KOPT-K1 (cell line): Measurements from ENCODE around the gene SURF1.
"Not testable (repeated sequence)": the region's sequence is repeated elsewhere in the genome, so short reads cannot be mapped to it uniquely, and the experiment has no call there.

Source experiments
- H3K27ac ChIP-seq: fragments of 200-600 bp; sonication (generic); 2 replicates; pipeline ENCODE4 v1.5.1; 2016; ENCODE audit warnings: antibody characterized with exemption, mild to moderate bottlenecking, low read depth, low read length; ENCODE audit not compliant: poor library complexity, severe bottlenecking
- H3K36me3 ChIP-seq: fragments of 200-600 bp; sonication (generic); 2 replicates; pipeline ENCODE4 v1.5.1; 2017; ENCODE audit warnings: antibody characterized with exemption, mild to moderate bottlenecking, low read length, moderate library complexity; ENCODE audit not compliant: insufficient read depth
- H3K9me3 ChIP-seq: fragments of 200-600 bp; sonication (generic); 2 replicates; pipeline ENCODE4 v1.5.1; 2017; ENCODE audit warnings: antibody characterized with exemption, low read length, mild to moderate bottlenecking; ENCODE audit not compliant: insufficient read depth, poor library complexity, severe bottlenecking

SURF1 gene

GRCh38 chr9:133390713-133391112, 34.4 kb upstream of the SURF1 start:
- no peaks in the 10 kb centered on the region for H3K36me3 ChIP-seq
- no peak overlapping the region for H3K27ac ChIP-seq
- no peaks in the 10 kb centered on the region for H3K9me3 ChIP-seq

GRCh38 chr9:133389562-133389961, 33.3 kb upstream of the SURF1 start:
- Histone ChIP-seq H3K36me3 (no peaks in the 10 kb centered on the region), H3K27ac (no peak overlapping the region), H3K9me3 (no peaks in the 10 kb centered on the region)

GRCh38 chr9:133389025-133389557, 32.8 kb upstream of the SURF1 start:
- Histone ChIP-seq H3K9me3 (no peaks in the 10 kb centered on the region), H3K27ac (no peak overlapping the region)

GRCh38 chr9:133387680-133388079, 31.4 kb upstream of the SURF1 start:
- no peaks in the 10 kb centered on the region for H3K9me3 ChIP-seq
- no peak overlapping the region for H3K27ac ChIP-seq
- no peaks in the 10 kb centered on the region for H3K36me3 ChIP-seq

More at GRCh38 chr9:133389025-133389557, 32.8 kb upstream of the SURF1 start:
- no peaks in the 10 kb centered on the region for H3K36me3 ChIP-seq

GRCh38 chr9:133386338-133386737, 30.1 kb upstream of the SURF1 start:
- H3K27ac ChIP-seq, result no peak overlapping the region
- H3K36me3 ChIP-seq, result no peaks in the 10 kb centered on the region
- no peaks in the 10 kb centered on the region for H3K9me3 ChIP-seq

GRCh38 chr9:133385452-133385851, 29.2 kb upstream of the SURF1 start:
- Histone ChIP-seq H3K9me3 (no peaks in the 10 kb centered on the region), H3K27ac (no peak overlapping the region), H3K36me3 (no peaks in the 10 kb centered on the region)

- no peaks in the 10 kb centered on the region for H3K9me3 ChIP-seq
Measured at GRCh38 chr9:133384736-133385321, 28.5 kb upstream of the SURF1 start.

GRCh38 chr9:133383438-133383837, 27.2 kb upstream of the SURF1 start:
- Histone ChIP-seq H3K27ac (no peak overlapping the region), H3K9me3 (no peaks in the 10 kb centered on the region), H3K36me3 (no peaks in the 10 kb centered on the region)

More at GRCh38 chr9:133384736-133385321, 28.5 kb upstream of the SURF1 start:
- H3K36me3 ChIP-seq, result no peaks in the 10 kb centered on the region
- no peak overlapping the region for H3K27ac ChIP-seq

GRCh38 chr9:133382507-133383141, 26.3 kb upstream of the SURF1 start:
- Histone ChIP-seq H3K36me3 (no peaks in the 10 kb centered on the region), H3K27ac (no peak overlapping the region), H3K9me3 (no peaks in the 10 kb centered on the region)

- Histone ChIP-seq H3K27ac (no peak overlapping the region), H3K9me3 (no peaks in the 10 kb centered on the region), H3K36me3 (no peaks in the 10 kb centered on the region)
Measured at GRCh38 chr9:133380734-133381133, 24.4 kb upstream of the SURF1 start.

- no peaks in the 10 kb centered on the region for H3K9me3 ChIP-seq
- no peak overlapping the region for H3K27ac ChIP-seq
- H3K36me3 ChIP-seq, result no peaks in the 10 kb centered on the region
Measured at GRCh38 chr9:133379153-133380086, 23.1 kb upstream of the SURF1 start.

GRCh38 chr9:133378408-133378962, 22.2 kb upstream of the SURF1 start:
- Histone ChIP-seq H3K9me3 (no peaks in the 10 kb centered on the region), H3K27ac (no peak overlapping the region), H3K36me3 (peaks cover 1% of the 10 kb centered on the region; the same call in 1 of the 2 replicates)

- Histone ChIP-seq H3K27ac (no peak overlapping the region), H3K9me3 (no peaks in the 10 kb centered on the region), H3K36me3 (peaks cover 9% of the 10 kb centered on the region; the same call in 1 of the 2 replicates)
Measured at GRCh38 chr9:133377721-133378216, 21.5 kb upstream of the SURF1 start.

- H3K27ac ChIP-seq, H3K9me3 ChIP-seq: not testable (repeated sequence)
- peaks cover 14% of the 10 kb centered on the region; the same call in 1 of the 2 replicates for H3K36me3 ChIP-seq
Measured at GRCh38 chr9:133377280-133377679, 21.0 kb upstream of the SURF1 start.
